HG02884 (cell line): ENCODE results near the gene CTNNA2.
"Not testable (repeated sequence)": the region's sequence is repeated elsewhere in the genome, so short reads cannot be mapped to it uniquely, and the experiment has no call there.

ENCODE experiments used
- ATAC-seq: cut with Tn5 transposase; IDR thresholded peaks from one replicate; pipeline ENCODE4 v1.9.1; 2021; ENCODE audit warnings: mild to moderate bottlenecking, moderate library complexity; ENCODE audit not compliant: unreplicated experiment

CTNNA2 gene

DNA sequence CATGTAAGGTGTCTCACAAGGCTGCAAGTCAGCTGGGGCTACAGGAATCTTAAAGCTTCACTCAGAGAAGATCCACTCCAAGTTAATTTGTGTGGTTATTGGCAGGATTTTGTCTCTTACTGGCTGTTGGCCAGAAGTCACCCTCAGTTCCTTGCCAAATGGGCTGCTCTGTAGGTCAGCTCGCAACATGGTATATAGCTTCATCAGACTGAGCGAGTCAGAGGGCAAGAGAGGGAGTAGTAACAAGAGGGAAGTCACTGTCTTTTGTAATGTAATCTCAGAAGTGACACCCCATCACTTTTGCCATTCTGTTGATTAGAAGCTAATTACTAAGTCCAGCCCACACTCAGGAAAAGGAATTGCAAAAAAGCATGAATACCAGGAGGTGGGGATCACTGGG, 672.2 kb downstream of the CTNNA2 start:
- ATAC-seq: no peak

DNA sequence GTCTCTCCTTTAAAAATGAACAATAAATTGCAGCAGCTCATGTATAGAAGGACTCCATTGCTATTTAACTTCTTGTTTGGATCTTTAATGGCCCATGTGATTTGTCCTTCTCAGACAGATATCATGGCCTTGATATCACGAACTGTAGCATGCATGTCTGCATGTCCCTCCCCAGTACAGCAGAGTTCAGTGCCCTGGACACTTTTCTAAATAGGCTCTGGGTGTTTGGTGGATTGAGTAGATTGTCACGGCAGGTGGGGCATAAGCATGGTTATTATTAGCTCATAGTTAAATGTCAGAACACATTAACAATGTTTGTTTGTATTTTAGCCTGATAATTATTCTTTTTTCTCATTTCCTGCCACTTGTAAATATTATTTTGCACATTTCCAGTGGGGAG, 673.4 kb downstream of the CTNNA2 start:
- no peak for ATAC-seq

DNA sequence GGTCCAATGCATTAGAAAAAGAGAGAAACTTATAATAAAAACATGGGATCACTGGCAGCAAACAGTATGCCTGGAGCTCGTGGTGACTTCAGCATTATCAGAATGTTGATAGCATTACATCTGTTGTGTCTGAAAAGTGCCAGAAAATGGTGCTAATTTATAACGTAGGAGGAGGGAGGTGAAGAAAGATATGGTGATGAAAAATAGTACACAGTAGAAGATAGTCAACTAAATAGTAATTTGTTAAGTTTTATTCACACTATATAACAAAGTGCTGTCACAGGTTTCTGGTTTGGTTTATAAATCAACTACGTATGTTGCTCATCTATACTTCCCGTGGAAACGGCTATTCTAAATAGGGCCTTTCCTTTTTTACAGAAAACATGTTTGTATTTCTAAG, 674.3 kb downstream of the CTNNA2 start:
- no peak for ATAC-seq

DNA sequence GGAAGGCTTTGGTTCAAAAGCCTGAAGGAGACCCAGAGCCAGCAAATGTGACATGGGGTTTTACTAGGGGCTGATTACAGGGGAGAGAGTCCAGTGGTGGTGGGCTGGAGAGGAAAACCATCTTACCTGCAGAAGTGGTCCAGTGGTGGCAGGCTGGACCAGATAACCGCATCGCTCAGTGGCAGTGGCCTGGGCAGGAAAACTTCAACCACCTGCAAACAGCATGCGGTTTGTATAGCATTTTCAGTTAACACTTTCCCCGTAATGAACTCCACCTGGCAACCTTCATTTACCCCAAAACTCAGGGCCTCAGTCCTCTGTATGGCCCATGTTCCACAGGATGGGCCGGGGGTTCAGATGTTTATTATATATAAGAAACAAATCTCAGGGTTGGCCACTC, 677.3 kb downstream of the CTNNA2 start:
- no peak for ATAC-seq

DNA sequence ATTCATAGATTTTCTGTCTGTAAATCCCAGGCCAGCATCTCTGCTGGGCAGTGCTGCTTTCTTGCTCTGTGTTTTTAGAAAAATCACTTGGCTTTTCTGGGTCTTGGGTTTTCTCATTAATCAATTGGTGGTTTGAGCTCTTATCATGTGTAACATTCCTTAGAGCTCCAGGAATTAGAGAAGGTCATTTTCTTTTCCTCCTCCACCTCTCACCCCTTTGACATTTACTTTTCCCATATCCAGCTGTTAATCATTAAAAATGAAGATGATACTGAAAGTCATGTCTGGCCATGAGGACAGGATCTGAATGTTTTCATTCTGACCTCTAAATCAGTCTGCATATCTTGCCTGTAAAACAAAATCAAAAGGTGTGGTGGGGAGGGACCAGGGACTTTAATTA, 680.7 kb downstream of the CTNNA2 start:
- ATAC-seq: no peak

DNA sequence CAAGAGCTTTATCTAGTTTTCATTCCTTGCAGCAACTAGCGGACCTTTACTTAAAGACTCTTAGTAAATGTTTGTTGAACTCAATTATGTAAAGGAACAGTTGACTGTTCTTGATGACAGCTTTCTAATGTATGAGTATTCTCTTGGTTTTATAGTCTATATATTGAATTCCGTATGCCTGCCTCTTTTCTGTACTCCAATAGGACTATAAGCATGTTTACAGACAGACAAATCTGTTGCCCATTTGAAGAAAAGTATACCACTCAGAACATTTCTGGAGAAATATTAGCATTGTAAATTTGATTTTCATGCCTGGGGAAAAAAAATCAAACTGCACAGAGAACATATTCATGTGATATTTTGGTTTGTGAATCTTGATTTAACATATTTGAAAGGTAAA, 682.2 kb downstream of the CTNNA2 start:
- no peak for ATAC-seq

DNA sequence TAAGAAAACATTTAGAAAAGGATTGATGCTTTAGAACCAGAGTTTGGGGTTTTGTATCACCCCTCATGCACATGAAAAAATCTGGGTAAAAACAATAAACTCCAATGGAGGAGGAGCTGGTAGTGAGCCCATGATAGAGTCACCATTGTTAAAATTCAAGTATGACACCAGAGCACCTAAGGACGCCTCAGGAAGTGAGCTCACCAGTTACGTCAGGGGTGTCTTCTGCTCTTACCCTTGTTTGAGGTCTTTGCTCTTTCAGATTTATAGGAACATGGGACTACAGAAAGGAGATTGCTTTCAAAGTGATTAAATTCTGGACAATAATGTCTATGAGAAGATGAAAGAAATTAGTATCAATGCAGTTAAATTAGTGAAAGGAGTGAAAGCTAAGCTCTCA, 685.2 kb downstream of the CTNNA2 start:
- ATAC-seq: no peak

DNA sequence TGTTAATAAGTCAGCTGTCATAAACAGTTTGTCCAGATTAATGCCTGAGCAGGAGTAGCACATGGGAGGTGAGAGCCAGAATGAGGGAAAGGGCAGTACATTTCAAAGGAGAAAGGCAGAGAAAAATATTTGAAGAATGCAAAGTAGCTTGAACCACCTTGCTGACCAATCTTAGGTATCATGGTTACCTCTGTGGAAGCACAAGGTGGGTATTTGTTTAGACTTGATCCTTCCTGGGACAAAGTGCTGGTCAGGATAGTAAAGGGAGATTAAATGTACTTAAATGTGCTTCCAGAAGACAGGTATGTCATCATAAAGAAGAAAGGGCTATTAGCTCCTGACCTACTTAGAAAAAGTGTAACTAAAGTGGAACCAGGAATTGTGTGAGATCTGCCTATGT, 686.7 kb downstream of the CTNNA2 start:
- no peak for ATAC-seq

DNA sequence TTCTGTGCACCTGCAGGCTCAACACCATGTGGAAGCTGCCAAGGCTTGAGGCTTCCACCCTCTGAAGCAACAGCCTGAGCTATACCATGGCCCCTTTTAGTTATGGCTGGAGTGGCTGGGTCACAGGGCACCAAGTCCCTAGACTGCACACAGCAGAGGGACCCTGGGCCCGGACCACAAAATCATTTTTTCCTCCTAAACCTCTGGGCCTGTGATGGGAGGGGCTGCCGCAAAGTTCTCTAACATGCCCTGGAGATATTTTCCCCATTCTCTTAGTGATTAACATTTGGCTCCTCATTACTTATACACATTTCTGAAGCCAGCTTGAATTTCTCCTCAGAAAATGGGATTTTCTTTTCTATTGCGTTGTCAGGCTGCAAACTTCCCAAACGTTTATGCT, 691.1 kb downstream of the CTNNA2 start:
- not testable (repeated sequence) for ATAC-seq

DNA sequence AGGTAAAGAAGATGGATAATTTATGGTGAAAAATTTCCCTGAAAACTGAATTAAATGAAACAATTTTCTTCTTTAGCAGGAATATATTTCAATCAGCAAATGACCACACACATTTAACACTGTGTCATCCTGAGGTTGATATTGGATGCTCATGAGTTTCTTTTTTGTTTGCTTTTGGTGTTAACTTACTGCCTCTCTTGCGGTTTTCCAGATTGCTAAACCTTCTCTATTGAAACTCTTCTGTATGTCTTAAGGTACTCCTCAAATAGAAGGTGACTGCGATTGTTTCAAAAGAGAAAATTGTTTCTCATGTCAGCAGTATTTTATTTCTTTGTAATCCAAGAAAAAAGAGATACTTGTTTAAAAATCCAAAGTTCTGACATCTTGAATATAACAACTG, 692.6 kb downstream of the CTNNA2 start:
- no peak for ATAC-seq

DNA sequence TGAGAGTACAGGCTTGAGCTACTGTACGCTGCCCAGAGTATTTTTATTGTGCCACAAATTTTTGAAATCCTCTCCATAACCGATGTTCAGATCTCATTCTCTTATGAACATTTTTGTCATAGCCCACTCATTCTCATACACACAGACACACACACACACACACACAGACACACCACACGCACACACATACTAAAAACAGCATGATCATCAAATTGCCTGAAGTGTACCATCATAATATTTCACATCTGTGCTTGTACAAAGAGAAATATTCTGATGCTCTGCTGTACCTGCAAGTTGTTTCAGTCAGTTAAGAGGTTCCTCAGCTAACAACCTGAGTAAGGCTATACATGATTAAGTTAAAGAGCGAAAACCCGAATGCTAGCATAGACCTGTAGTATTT, 696.6 kb downstream of the CTNNA2 start:
- no peak for ATAC-seq

DNA sequence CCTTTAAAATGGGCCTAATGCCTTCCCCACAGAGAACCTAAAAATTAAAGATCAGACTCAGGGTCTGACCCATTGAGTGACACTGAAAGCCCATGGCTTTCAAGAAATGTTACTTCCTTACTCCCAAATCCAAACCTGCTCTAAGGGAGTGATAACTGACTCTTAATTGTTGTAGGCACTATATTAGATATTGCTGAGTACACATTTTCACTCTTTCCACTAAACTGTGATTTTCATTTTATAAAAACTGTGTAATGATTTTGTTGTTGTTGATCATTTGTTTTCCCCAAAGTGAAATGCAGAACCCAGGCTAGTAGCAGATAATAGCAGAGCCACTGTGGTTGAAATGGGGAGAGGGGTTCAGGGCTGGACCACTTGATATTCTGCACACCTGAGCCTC, 704.6 kb downstream of the CTNNA2 start:
- no peak for ATAC-seq

DNA sequence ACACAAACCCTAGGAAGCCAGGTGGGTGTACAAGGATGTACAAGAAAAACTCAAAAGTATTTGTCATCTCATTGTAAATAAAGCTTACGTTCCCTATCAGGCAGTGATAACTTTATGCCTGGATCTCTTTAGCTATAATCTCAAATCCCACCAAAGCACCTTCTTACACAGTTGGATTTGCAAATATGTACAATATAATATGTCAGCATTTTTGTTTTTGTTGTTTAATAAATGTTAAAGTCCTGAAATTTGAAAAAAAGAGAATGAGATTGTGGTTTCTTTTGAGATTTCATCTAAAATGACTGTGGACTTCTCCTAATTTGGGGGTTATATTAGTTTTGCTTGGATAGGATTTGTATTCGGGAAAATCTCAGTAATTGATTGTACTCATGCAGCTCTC, 709.8 kb downstream of the CTNNA2 start:
- ATAC-seq: no peak

DNA sequence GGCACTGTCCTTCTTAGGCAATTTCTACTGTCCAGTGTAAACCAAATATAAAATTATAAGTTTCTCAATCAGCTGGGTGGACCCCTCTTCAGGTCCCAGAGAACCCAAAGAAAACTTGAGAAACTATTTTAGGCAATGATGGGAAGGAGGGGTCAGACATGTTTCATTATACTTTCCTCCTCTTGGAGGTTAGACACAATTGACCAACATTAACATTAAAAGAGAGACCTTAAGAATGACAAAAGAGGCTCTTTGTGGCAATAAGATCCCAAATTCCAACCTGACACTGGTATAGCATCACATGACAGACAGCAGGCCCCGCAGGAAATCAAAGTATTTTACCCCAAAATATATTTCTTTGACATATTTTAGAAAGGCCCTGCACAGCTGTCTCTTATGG, 718.6 kb downstream of the CTNNA2 start:
- no peak for ATAC-seq

DNA sequence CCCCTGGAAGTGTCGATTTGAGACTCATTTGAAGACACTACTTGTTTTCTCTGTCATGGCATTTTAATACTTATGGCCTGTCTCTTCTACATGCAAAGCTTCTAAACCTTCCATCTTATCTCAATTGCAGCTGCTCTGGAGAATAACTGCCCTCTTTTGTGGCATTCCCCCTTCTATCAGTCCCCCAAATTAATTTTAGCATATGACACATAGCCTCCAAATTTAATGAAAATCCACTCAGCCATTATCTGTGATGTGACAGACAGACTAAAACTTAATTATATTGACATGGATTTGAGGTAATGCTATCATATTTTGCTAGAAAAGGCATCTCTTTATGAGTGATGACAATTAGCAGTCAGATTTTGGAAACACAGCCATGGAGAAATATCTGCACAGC, 720.5 kb downstream of the CTNNA2 start:
- ATAC-seq: no peak

DNA sequence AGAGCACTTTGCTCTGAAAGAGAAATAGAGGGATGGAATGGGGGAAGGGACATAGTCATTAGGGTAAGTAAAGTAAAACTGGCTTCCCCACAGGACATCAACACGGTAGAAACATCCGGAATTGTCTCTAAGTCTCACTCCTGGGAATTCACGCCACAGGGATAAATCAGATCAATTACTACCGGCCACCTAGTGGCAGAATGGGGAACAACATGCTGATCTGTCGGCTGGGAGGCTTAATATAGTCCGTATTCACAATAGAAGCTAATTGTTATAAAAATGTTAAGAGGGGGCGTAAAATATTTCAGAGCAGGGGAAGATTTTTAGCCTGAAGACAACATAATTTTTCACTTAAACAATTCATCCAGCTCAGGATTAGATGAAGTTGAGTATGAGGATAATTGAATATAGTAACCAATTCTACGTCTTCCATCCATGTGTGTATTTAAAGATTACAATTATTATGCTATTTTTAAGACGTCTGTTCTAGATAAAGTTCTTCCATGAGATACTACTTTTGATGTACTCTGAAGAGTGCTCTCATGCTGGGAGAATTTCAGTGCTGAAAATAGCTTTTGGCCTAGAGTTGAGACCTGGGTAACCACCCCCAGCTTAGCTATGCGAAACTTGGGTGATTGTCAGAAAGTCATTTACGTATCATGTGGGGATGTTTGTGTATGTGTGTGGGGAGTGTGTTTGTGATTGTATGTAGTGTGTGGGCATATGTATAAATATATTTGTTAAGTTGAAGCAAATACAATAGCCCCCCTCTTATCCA, 726.0 kb downstream of the CTNNA2 start:
- no peak for ATAC-seq

DNA sequence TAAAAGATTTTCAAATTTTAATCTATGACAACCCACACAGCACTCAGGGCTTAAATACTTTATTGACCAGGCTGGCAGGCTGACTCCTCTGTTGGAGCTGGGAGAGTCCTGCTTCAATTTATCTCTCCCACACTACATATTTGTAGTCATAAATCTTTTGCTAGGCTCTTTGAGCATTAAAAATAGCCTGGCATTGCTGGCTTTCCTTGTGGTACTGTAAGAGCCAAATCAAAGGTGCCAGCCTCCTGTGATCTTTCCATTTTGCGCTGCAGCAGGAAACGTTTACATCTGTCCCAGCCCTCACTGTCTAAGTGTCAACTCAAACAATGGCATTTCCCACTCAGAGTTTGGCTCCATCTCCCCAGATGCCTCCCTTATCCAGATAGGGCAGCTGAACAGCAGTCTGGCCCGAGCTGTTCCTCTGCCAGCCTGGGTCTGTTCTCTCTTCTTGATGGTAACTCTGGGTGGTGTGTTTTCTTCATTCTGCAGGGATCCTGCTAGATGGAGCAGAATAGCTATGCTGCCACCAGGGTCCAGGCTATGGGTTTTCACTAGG, 729.6 kb downstream of the CTNNA2 start:
- no peak for ATAC-seq

DNA sequence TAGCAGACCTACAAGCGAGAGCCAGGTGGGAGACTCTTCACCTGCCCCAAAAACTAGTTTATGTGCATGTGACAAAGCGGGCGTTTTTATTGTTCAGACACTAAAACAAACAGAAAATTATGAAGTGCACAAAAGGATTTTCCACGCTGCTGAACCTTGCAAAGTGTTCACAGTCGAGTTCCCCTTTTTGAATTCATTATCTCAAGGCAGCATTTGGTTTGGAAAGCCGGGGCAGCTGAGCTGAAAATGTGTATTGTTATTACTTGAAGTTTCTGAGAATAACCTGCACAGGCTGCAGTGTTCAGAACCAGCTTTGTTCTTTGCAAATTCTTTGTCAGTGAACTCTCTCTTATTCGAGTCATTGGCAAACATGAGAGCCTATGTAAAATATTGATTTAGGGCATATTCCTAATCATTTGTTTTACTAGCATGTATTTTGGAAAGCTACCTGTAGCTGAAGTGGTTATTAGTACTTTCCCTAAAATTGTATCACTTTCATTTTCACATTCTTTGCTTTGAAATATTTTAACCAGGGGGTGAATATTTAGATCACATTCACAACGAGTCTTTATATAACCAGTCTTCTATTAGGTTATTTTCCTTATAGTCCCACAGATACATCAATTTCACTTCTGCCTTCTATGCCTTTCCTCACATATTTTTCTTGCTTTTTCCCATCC, 732.2 kb downstream of the CTNNA2 start:
- ATAC-seq: no peak

DNA sequence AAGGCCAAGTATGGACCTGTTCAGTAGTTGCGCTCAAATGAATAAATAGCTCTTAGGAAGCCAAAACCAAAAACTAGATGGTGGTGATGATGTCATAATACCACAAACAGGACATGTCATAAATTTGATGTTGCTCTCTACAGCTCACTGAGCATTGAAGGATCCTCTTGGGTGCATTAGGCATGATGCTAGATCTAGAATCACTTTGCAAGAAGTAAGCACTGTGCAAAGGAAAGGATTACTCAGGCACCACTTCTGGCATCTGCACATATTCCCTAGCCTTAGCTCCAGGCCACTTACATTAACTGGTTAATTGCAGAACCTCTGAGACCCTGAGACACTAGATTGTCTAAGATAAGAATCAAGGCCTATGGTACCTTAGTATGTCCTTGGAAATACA, 733.7 kb downstream of the CTNNA2 start:
- no peak for ATAC-seq

DNA sequence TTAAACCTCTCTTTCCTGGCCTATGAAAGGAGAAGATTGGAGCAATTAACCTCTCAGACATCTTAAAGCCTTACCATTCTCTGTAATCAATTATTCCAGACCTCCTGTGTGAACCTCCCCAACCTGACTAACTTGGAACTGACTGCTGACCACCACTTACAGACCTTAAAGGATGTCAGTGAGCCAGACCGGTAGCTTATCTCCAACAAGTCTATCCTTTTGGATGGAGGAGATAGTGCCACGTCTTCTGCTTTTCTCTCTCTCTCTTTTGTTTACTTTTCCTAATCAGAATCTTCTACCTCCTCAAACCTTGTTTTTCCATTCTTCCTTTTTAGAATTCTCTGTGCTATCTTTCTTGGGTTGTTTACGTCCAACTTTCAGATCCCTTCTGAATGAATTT, 734.5 kb downstream of the CTNNA2 start:
- ATAC-seq: no peak

DNA sequence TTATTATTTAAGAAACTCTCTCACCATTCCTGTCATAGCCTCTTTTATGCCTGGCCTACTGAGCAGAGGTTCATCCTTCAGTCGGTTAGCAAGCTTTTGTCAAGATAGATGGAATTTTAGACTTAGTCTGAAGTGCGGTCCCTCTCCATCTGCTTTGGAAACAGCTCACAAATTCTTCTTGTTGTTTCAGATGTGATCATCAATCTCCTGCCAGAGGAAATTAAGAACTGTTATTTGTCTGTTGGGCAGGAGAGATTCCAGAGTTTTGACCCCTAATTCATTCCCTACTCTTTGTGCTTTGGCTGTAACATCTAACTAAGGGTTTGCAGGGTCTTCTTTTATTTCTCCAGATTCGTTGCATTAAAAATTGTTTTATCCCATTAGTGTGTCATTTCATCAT, 735.3 kb downstream of the CTNNA2 start:
- ATAC-seq: no peak

DNA sequence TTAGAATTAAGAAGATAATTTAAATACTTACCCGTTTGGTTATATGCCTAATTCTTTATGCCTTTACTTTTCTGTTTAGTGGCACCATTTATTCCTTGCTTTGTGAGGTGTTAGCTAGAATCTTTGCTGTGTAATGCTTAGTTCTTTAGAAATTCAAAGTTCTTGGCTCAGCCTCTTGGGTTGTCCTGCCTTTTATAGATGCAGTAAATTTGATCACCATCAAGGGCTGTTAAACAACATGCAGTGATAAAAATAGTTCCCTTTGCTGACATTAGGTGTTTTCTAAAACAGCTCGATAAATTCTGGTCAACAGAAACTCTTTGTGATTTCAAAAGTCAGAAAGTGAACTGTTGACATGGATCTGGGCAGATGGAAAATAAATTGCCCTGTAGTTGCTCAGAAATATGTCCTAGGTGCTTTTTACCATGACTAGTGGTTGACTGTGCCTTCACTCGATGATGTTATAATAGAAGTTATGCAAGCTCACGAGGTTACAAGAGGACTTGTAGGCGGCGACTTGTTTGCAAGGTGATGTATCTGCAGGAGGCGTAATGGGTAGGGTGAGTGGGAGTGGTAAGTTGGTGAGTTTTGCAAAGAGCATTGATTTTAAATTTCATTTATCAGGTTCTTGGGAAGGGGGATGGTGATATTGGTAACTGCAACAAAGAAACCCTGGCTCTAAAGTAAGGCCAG, 739.6 kb downstream of the CTNNA2 start:
- ATAC-seq: no peak
